GDM1 (cell line): ENCODE measurements around the gene CUX1.

ENCODE experiments used
- DNase-seq: peaks from one replicate; lab custom pipeline; 2025; lab: John Stamatoyannopoulos, UW

Gene CUX1

GRCh38 chr7:102248081-102248455, 430.6 kb downstream of the CUX1 start:
- DNase-seq, result no peak

DNA sequence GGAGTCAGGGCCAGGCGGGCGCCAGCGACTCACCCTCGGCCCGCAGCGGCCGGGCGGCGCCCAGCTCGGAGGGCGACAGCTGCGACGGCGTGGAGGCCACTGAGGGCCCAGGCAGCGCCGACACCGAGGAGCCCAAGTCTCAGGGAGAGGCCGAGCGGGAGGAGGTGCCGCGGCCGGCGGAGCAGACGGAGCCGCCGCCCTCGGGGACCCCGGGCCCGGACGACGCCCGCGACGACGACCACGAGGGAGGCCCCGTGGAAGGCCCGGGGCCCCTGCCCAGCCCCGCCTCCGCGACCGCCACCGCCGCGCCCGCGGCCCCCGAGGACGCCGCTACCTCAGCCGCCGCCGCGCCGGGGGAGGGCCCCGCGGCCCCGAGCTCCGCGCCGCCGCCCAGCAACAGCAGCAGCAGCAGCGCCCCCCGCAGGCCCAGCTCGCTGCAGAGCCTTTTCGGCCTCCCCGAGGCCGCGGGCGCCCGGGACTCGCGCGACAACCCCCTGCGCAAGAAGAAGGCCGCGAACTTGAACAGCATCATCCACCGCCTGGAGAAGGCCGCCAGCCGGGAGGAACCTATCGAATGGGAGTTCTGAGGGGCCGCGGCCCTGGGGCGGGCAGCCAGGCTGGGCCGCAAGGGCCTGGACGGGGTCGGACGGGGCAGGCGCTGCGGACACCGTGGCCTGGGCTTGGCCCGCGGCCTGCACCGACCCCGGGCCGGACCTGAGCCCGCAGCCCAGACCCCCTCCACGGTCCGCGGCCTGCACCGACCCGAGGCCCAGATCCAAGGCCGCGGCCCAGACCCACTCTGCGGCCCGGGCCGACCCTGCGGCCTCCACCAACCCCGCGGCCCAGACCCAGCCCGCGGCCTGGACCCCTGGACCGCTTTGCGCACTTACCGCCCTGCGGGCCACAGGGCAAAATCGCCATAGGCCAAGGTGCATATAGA, 431.3 kb downstream of the CUX1 start:
- DNase-seq, result no peak

DNA sequence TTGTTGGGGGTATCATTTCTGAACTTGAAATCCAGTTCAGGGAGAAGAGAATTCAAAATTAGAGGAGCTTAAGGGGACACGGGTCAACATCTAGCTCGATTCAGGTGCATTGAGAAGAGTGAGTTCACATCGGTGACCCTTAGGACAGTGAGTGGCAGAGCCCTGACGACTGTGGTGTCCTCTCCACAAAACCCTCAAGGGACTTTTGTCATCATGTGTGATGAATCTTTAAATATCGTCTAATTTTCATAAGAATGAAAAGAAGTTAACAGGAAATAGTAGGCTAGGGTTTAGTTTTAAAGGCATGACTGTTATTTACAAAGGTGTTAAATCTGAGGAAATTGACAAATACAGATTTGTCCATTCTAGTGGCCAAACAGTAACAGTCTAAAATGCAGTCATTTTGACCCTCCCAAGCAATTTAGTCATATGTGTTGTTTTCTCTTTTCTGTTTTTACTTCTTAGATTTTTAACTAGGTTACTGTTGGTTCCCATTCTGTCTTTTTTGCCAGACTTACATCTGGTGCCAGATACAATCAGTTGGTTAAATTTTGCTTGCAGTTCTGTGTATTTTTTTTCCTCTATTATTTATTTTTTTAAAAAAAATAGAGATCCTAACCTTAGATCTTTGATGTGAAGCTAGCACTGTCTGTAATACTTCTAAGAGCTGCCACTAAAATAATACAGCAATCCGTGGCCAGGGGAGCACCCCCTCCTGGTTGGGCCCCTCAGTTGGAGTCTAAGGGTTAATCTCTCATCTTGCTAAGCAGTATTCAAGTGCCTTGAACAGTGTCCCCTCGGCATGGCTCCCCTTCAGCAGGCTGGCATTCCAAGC, 434.3 kb downstream of the CUX1 start:
- DNase-seq, result no peak

DNA sequence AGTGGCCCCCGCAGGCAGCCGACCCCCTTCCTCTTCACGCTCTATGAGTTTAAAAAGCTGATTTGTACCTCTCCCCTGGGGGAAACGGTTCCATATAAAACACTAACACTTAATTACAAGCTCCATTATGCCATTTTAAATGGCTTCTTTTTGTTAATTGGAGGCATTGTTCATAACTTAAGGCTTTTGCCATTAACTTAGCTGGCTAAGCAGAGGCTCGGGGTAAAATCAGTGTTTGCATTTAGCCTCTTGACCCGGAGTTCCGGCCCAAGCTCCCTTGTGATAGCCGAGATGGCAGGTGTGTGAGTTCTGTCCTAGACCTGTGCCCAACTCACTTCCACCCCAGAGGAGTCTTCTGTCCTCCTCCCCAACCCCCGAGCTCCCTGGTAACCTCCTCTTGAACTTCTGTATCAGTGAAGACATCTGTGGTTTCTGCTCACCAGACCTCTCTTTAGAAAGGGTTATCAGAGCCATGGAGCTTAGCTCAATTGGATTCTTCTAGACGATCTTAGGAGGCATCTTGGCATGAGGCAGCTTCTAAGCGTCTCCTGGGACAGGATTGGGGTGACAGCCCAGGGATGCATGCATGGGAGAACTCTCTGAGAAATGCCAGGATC, 435.0 kb downstream of the CUX1 start:
- no peak for DNase-seq

- no peak for DNase-seq
Observed at GRCh38 chr7:102253066-102253972, 435.9 kb downstream of the CUX1 start.

DNA sequence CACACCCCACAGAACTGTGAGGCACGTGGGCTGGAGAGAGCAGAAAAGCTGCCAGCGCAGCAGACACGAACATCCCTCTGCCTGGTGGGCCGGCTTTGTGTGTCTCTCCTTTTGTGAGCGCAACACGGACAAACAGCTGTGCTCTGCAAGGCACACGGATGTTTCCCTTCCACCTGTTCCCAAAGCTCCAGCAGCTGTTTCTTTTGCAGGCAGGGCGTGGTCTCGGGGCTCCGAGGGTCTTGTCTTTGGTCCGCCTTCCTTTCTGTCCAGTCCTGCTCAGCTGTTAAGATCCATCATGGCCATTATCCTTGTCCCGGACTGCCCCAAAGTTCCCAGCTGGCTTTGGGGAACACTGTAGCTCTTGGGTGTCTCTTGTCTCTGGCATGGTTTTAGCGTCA, 436.5 kb downstream of the CUX1 start:
- no peak for DNase-seq

- no peak for DNase-seq
Observed at GRCh38 chr7:102254521-102254920, 437.1 kb downstream of the CUX1 start.

- no peak for DNase-seq
Observed at GRCh38 chr7:102255501-102255900, 438.1 kb downstream of the CUX1 start.

DNA sequence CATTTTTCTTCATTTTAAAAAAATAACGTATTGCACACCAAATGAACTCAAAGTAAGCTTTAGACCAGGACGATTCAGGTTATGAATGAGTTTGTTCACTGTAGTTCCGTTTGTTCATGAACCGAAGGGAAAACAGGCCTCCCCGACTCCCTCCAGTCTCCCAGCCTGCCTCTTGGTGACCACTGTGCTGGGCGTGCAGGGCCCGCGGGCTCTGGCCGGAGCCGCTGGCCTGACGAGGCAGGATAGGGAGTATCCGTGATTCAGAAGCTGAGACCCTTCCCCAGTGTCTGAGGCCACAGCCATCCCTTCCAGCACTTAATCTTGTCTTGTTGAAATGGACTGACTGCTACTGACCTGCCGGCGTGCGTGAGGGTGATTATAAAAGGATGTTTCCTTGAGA, 438.5 kb downstream of the CUX1 start:
- DNase-seq, result no peak

DNA sequence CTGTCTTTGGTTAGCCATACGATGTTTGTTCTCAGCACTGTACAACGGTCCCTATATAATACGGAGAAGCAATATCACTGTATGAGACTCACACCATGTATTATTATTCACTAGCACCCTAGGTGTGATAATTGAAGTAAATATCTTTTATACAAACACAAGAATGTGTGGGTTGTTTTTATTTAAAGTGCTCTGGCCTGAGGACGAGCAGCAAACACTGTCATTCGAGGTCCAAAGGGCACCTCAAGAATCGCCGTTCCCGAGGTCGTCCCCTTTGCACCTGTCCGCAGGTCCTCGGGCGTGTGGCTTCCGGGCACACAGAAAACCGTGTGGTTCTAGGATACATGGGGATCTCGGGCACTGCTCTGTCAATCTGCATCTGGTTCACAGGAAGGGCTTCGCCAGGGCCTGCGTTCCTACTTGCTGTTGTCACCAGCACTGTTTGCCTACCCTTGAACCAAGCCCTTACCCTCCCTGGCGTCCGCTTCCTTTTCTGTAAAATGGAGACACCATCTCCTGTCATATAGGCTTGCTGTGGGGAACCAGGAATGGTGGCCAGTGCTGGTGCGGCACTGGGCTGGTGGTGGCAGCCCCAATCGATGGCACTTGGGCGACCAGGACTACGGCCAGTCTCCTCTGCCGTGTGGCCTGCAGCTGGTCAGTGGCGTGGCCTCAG, 440.8 kb downstream of the CUX1 start:
- no peak for DNase-seq

DNA sequence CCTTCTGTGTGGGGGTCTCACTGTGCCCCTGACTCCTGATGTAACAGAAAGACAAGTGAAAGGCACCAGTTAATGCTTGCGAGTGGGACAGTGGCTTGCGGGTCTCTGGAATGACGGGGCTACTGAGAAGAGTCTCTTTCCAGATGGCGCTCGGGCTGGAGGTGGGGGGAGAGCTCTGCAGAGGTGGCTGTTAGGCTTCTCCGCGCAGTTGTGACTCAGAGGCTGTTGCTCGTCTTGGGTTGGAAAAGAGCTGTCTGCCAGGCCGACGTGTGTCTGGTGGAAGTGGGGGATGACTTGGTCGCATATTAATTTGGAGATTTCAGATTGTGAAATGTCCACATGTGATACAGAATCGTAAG, 441.3 kb downstream of the CUX1 start:
- no peak for DNase-seq

DNA sequence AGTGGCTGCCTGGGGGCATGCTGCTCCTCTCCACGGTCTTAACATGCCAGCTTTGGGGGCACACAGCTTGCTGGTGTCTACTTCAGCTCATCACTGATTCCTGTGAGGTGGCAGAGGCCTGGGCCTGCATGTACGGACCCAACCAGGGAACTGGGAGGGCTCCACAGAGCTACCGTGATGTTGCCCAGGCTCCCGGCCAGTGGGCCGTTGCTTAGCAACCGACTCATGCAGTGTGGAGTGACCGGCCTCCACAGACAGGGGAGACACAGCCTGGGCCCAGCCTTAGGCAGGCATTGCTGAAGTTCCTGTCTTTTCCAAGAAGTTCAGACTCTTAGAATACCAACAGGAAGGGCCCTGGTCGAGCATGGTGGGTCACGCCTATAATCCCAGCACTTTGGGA, 443.4 kb downstream of the CUX1 start:
- no peak for DNase-seq

DNA sequence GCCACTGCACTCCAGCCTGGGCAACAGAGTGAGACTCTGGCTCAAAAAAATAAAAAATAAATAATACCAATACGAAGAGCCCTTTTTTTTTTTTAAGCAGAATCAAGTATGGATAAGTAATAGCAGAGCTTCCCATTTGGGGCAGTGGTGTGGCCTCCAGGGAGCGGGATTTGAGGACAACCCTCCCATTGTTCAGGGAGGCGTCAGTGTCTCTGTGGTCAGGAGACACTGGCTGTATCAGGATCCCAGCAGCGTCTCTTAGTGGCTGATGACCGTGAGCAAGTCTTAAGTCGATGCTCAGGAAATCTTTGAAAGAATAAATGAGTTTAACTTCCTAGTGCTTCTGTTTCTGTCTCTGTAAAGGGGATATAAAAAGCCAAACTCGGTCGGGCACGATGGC, 444.0 kb downstream of the CUX1 start:
- no peak for DNase-seq

DNA sequence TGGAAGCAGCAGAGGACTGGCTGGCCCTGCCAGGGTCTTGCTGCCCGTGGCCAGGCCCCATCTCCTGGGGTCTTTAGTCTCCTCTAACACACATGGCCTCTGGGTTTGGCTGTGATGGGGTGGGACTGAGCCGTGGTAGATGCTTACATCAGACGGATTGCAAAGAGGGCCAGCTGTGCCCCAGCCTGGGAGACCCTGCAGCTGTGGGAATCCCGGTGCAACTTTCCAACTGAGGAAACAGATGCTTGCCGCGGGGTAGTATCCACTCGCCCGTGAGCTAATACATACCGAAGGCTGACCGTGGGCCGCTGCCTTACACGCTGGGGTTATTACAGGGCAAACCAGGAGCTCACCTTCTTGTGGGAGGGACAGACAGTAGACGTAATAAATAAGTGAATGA, 445.1 kb downstream of the CUX1 start:
- DNase-seq, result no peak

DNA sequence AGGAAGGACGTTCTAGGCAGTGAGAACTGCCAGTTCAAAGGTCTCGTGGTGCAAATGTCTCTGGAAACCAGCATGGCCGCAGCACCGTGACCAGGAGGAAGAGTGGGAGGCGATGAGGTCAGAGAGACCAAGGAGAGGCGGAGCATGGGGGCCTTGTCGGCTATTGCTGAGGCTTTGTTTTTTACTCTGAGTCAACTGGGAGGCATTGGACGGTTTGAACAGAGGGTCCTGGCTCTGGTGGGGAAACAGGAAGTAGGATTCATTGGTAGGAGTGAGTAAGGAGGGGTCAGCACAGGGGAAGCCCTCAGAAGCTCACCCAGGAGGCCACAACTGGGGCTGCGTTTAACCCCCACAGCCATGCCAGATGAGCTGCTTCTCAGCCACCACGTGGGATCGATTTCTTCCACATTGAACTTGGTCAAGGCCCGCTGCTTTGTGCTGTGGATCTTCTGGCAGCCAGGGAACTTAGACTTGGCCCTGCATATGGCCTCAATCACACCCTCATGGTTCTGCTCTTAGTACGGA, 447.0 kb downstream of the CUX1 start:
- no peak for DNase-seq

DNA sequence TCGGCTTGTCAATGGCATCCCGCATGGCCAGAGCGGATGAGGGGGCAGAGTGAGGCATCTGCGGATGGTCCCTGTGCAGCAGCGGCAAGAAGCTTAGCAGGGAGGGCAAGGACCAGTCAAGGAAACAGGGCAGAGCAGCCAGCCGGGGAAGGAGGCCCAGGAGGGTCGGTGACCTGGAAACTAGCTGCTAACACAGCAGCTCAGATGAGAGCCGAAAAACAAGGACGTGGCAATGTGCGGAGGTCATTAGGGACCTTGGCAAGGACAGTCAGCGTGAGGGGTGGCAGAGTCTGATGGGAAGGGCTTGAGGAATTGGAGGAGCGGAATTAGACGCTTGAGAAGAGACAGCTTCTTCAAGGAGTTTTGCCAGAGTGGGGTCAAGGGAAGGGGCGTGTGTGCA, 449.1 kb downstream of the CUX1 start:
- no peak for DNase-seq

DNA sequence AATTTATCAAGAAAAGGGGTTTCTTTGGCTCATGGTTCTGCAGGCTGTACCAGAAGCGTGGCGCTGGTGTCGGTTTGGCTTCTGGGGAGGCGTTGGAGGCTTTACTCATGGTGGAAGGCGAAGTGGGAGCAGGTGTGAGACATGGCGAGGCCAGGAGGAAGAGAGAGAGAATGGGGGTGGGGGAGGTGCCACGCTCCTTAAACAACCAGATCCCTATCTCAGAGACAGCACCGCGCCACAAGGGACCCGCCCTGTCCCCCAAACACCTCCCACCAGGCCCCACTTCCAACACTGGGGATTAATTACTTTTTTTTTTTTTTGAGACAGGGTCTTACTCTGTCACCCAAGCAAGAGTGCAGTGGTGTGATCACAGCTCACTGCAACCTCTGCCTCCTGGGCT, 451.2 kb downstream of the CUX1 start:
- DNase-seq, result no peak

DNA sequence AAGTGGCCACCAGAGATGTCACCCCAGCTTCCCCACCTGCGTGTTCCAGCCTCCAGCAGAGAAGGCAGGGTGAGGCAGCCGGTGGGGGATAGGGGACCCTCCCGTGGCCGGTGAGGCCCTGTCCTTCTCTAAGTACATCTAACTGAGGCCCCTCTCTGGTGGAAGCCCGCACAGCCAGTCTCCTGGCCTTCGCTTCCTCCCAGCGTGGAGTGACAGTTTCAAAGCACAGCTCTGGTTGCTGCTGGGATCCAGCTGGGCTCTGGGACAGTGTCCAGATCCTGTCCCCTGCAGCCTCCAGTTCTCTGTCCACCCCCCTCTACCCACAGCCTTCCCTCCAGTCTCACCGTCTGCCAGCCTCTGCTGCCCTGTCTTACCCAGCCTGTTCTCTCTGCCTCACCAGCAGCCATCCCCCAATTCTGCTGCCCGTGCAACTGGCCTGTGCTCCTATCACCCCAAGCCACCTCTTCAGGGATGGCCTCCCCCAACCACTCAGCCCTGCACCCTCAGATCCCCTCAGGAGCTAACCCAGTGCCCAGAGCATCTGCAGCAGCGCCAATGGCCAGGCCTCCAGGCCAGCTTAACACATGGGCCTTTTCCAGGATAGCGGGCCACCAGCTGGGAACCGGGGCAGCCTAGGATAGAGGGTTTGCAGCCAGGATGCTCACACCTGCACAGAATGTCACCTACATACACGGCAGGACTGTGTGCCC, 452.9 kb downstream of the CUX1 start:
- no peak for DNase-seq

GRCh38 chr7:102271158-102271798, 453.9 kb downstream of the CUX1 start:
- DNase-seq, result no peak
